ENCODE results near the gene HOXA10. TPM values are rescaled to one million over a fixed set of nuclear protein-coding genes. Genes with fewer than 3 reads are reported as not detected.

HOXA10 gene
- total RNA-seq, 4 donors from 2014 or later = 4.9 to 11.2 (median 6.7) TPM

DNA sequence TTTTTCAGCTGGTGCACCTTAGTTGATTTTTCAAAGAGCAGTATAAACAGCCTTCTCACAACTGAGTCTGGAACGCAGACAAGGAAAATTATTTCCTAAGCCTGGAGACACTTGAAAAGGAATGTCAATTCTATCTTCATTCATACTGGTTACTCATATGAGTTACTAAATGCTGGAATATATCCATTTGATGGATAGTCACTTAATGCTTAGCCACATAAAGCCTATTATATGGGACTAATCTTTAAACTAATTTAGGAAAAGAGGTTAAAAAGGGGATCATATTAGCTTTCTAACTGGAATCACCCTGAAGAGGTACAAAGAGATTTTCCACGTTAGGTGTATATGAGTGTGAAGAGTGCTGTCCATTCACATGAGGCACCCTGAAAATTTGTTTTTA lies 41.9 kb downstream of the HOXA10 start:
- intact Hi-C loops (cut with DNase I; ENCODE audit: low total_unique reads) = no loop called here
- no peak for DNase-seq (ENCODE audit: low spot score in 2 of 2)
- 73 to 78% methylated on average over 2 of the region's 2 CpGs for WGBS, 2 donors
- H3K4me3 ChIP-seq (ENCODE audit: low read depth, poor library complexity, severe bottlenecking) = no peak overlapping the region
- TF ChIP-seq CTCF (IDR thresholded peaks at IDR 0.05) = no peak

DNA sequence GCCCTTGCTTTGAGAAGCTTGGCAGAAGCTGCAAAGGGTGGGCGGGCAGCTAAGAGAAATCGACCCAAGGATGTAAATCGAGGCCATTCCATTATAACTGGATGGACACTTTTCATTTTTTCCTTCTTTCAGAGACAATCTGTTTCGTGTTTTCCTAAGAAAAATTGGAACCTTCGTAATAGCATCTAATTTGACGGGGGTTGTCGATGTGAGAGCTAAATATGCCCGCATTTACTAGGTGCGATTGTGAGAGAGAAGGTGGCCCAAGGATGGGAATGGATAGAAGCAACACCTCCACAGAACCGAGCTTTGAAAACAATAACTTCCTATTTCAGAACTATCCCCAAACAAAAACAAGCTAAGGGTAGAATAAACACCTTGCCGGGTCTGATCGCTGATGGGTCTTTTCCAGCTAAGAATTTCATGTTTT lies 42.7 kb downstream of the HOXA10 start:
- intact Hi-C loops (cut with DNase I; ENCODE audit: low total_unique reads) = no loop called here

GRCh38 chr7:27130540-27131389 lies 43.4 kb downstream of the HOXA10 start, which contains the start of gene HOXA4:
Gene HOXA4 (minus strand): TSS chr7:27130757. CDS start chr7:27130733, 24 bp downstream.
- TF ChIP-seq CTCF (IDR thresholded peaks at IDR 0.05) (no peak), POLR2A (IDR thresholded peaks at IDR 0.05) (peak in 1 of 2 donors; percentile 80)
- intact Hi-C loops (cut with DNase I; ENCODE audit: low total_unique reads) = no loop called here
- H3K4me3 ChIP-seq (ENCODE audit: low read depth, poor library complexity, severe bottlenecking) = peak within 1 kb of the TSS; percentile 53
- DNase-seq (ENCODE audit: low spot score in 2 of 2) = peak; percentile 83 to 98
- 7 to 12% methylated on average over 54 to 55 of the region's 67 CpGs for WGBS, 2 donors

More for the DNA sequence above, 42.7 kb downstream of the HOXA10 start:
- 35 to 41% methylated on average over 12 of the region's 12 CpGs for WGBS, 2 donors
- no peak for DNase-seq (ENCODE audit: low spot score in 2 of 2)
- no peak for TF ChIP-seq CTCF (IDR thresholded peaks at IDR 0.05)
- TF ChIP-seq POLR2A (IDR thresholded peaks at IDR 0.05) = no peak
- peak overlapping the region; percentile 53 for H3K4me3 ChIP-seq (ENCODE audit: low read depth, poor library complexity, severe bottlenecking)

DNA sequence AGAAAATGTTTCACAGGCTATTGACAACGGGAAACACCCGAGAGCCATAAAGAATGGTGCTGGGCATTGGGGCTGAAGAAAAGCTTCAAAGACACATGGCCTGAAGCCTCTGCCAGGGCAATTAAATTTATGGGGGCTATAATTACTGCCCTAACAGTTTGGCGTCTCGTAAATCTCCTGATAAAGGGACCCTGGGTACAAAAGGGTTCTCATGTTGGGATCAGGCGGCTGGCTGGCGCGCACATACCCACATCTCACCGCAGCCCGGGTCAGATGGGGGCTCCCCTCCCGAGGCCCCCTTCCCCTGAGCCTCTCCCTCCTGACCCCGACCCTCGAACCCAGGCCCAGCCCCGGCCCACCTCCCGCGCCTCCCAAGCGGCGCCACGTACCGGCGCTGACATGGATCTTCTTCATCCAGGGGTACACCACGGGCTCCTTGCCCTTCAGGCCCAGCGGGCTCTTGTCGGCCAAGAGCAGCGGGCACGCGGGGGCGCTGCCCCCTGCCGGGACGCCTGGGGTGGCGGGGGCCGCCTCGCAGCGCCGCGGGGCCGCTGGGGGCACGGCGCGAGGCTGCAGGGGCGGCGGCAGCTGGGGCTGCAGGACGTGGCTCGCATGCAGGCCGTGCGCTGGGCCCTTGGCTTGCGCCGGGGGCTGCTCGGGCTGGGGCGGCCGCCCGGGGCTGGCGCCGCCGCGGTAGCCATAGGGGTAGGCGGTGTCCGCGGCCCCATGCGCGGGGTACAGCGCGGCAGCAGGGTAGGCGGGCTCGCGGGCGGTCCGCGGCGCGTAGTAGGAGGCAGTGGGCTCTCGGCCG lies 44.2 kb downstream of the HOXA10 start:
- peak overlapping the region; percentile 42 for H3K4me3 ChIP-seq (ENCODE audit: low read depth, poor library complexity, severe bottlenecking)
- 23 to 30% methylated on average over 34 to 50 of the region's 72 CpGs for WGBS, 2 donors
- DNase-seq (ENCODE audit: low spot score in 2 of 2) = peak in 1 of 2 donors; percentile 87
- intact Hi-C loops (cut with DNase I; ENCODE audit: low total_unique reads) = no loop called here
- TF ChIP-seq CTCF (IDR thresholded peaks at IDR 0.05) (no peak), POLR2A (IDR thresholded peaks at IDR 0.05) (no peak)

GRCh38 chr7:27128776-27129728 lies 45.1 kb downstream of the HOXA10 start:
- TF ChIP-seq CTCF (IDR thresholded peaks at IDR 0.05) (no peak), POLR2A (IDR thresholded peaks at IDR 0.05) (no peak)
- no peak overlapping the region for H3K4me3 ChIP-seq (ENCODE audit: low read depth, poor library complexity, severe bottlenecking)
- 90% methylated on average over 28 of the region's 28 CpGs for WGBS, 2 donors
- intact Hi-C loops (cut with DNase I; ENCODE audit: low total_unique reads) = no loop called here
- peak in 1 of 2 donors; percentile 84 for DNase-seq (ENCODE audit: low spot score in 2 of 2)
